Tibial nerve (tissue), 4 donors: ENCODE results near the gene TBC1D24. TPM values are rescaled to one million over a fixed set of nuclear protein-coding genes. Genes with fewer than 3 reads are reported as not detected.
A peak's percentile ranks its signal among the peaks of the same experiment; 100 is the strongest.

Experiments used
- DNase-seq, 2 donors: peaks; one replicate each; pipeline ENCODE4 v3.0.0-alpha.2; 2019; ENCODE audit warnings: low spot score in 2 of 2
- H3K27ac ChIP-seq, 4 donors: fragments of 200-600 bp; sonication (generic) in 3 of 4; one replicate each; pipeline ENCODE4 v1.5.1; 2017 to 2019; ENCODE audit warnings: mild to moderate bottlenecking in 1 of 4
- H3K27me3 ChIP-seq, 2 donors: fragments of 200-600 bp; sonication (generic) in 1 of 2; one replicate each; pipeline versions ENCODE4 v1.5.1 to v1.6.0; 2017 to 2019
- H3K36me3 ChIP-seq, 3 donors: fragments of 200-600 bp; sonication (generic); one replicate each; pipeline ENCODE4 v1.5.1; 2018 to 2019
- H3K4me1 ChIP-seq, 4 donors: fragments of 200-600 bp; sonication (generic) in 3 of 4; one replicate each; pipeline ENCODE4 v1.5.1; 2017 to 2019
- H3K4me3 ChIP-seq, 4 donors: fragments of 200-600 bp; sonication (generic) in 3 of 4; one replicate each; pipeline ENCODE4 v1.5.1; 2017 to 2019; ENCODE audit warnings: mild to moderate bottlenecking in 1 of 4, moderate library complexity in 1 of 4
- H3K9me3 ChIP-seq, 4 donors: fragments of 200-600 bp; sonication (generic) in 3 of 4; one replicate each; pipeline ENCODE4 v1.5.1; 2017 to 2019
- CTCF ChIP-seq, 5 experiments: fragments of 200-600 bp in 3 of 5; fragments of 450-650 bp in 2 of 5; sonication (generic) in 3 of 5; IDR thresholded peaks; one replicate each; pipeline ENCODE4 v1.5.1; 2016 to 2019; ENCODE audit warnings: antibody characterized with exemption in 5 of 5, mild to moderate bottlenecking in 3 of 5, moderate library complexity in 2 of 5
- EP300 ChIP-seq, 2 donors: sonication (generic); formaldehyde crosslinking; IDR thresholded peaks; one replicate each; pipeline ENCODE4 v1.6.1; 2017; ENCODE audit warnings: antibody characterized with exemption in 2 of 2, mild to moderate bottlenecking in 1 of 2
- POLR2A ChIP-seq, 2 donors: fragments of 450-650 bp; IDR thresholded peaks; one replicate each; pipeline ENCODE4 v1.6.1; 2017; ENCODE audit warnings: antibody characterized with exemption in 2 of 2, mild to moderate bottlenecking in 2 of 2, moderate library complexity in 2 of 2
- WGBS, 2 donors: methylation state at CpG; one replicate each; pipeline ENCODE4 v1.1.5; 2018; 5-methylcytosine and 5-hydroxymethylcytosine counted together
- total RNA-seq, 4 donors: library from RNA; depleted of rRNA; stranded (reverse); fragments of >200 nt; gene quantifications; one replicate each; pipeline ENCODE4 v1.1.0, GENCODE V29; 2016

TBC1D24 gene
- total RNA-seq, 4 donors from 2014 or later, result 12.0 to 18.3 (median 16.3) TPM

GRCh38 chr16:2462031-2462866, 12.7 kb upstream of the TBC1D24 start:
- Histone ChIP-seq H3K4me3 (no peak overlapping the region), H3K4me1 (peaks cover 0 to 20% (median 9%) of the 10 kb centered on the region in 4 donors), H3K9me3 (no peaks in the 10 kb centered on the region), H3K27me3 (peaks cover 0 to 1% of the 10 kb centered on the region in 2 donors), H3K36me3 (peaks cover 0 to 2% (median 0%) of the 10 kb centered on the region in 3 donors), H3K27ac (no peak overlapping the region)
- 91 to 92% methylated on average over 5 to 20 of the region's 23 CpGs for WGBS, 2 donors
- no peak for TF ChIP-seq CTCF (IDR thresholded peaks at IDR 0.05)
- no peak for TF ChIP-seq POLR2A (IDR thresholded peaks at IDR 0.05)
- TF ChIP-seq EP300 (IDR thresholded peaks at IDR 0.05), result no peak
- no peak for DNase-seq

- no peaks in the 10 kb centered on the region for H3K36me3 ChIP-seq
- peaks cover 0 to 34% (median 21%) of the 10 kb centered on the region in 4 donors for H3K4me1 ChIP-seq
- no peak overlapping the region for H3K4me3 ChIP-seq
- TF ChIP-seq EP300 (IDR thresholded peaks at IDR 0.05), result no peak
- no peak for TF ChIP-seq POLR2A (IDR thresholded peaks at IDR 0.05)
- no peak for TF ChIP-seq CTCF (IDR thresholded peaks at IDR 0.05)
- 61 to 66% methylated on average over 4 to 8 of the region's 12 CpGs for whole genome bisulfite sequencing, 2 donors
- no peaks in the 10 kb centered on the region for H3K9me3 ChIP-seq
- no peak for DNase-seq
- H3K27me3 ChIP-seq, result peaks cover 0 to 16% of the 10 kb centered on the region in 2 donors
- no peak overlapping the region for H3K27ac ChIP-seq
These were observed 10.6 kb upstream of the TBC1D24 start for GRCh38 chr16:2464333-2464732.

- no peak for DNase-seq
- H3K9me3 ChIP-seq, result no peaks in the 10 kb centered on the region
- 80 to 81% methylated on average over 11 to 12 of the region's 12 CpGs for WGBS, 2 donors
- H3K27me3 ChIP-seq, result peaks cover 0 to 31% of the 10 kb centered on the region in 2 donors
- TF ChIP-seq CTCF (IDR thresholded peaks at IDR 0.05), result no peak
- TF ChIP-seq POLR2A (IDR thresholded peaks at IDR 0.05), result no peak
- TF ChIP-seq EP300 (IDR thresholded peaks at IDR 0.05), result no peak
- no peaks in the 10 kb centered on the region for H3K36me3 ChIP-seq
- peaks cover 0 to 38% (median 20%) of the 10 kb centered on the region in 4 donors for H3K4me1 ChIP-seq
- no peak overlapping the region for H3K4me3 ChIP-seq
- no peak overlapping the region for H3K27ac ChIP-seq
These were observed 9.1 kb upstream of the TBC1D24 start for GRCh38 chr16:2465653-2466415.

- TF ChIP-seq CTCF (IDR thresholded peaks at IDR 0.05) (no peak), EP300 (IDR thresholded peaks at IDR 0.05) (no peak), POLR2A (IDR thresholded peaks at IDR 0.05) (no peak)
- Histone ChIP-seq H3K27me3 (peaks cover 0 to 40% of the 10 kb centered on the region in 2 donors), H3K9me3 (no peaks in the 10 kb centered on the region), H3K4me3 (peak overlapping the region in 2 of 4 donors; percentile 33 to 61), H3K4me1 (peaks cover 0 to 48% (median 31%) of the 10 kb centered on the region in 4 donors), H3K36me3 (no peaks in the 10 kb centered on the region), H3K27ac (peak overlapping the region in 2 of 4 donors; percentile 46 to 80)
- 75 to 83% methylated on average over 28 to 29 of the region's 29 CpGs for WGBS, 2 donors
- no peak for DNase-seq
These were observed 8.0 kb upstream of the TBC1D24 start for GRCh38 chr16:2466667-2467527.
